Neural cell (in vitro differentiated cells): ENCODE measurements around the gene IBSP. TPM values are rescaled to one million over a fixed set of nuclear protein-coding genes. Genes with fewer than 3 reads are reported as not detected.

Experiments
- H2AFZ ChIP-seq: fragments of 200-600, 300-800 bp; sonication (generic), shearing (Covaris generic); 2 replicates; pipeline ENCODE4 v1.6.0; 2014; ENCODE audit warnings: low read depth, mild to moderate bottlenecking, antibody characterized with exemption, low read length, moderate library complexity
- H3F3A ChIP-seq: fragments of 200-600 bp; shearing (Covaris generic); 2 replicates; pipeline ENCODE4 v1.6.1; 2016; ENCODE audit warnings: mild to moderate bottlenecking, moderate library complexity, mixed read lengths, antibody characterized with exemption, low read length; ENCODE audit not compliant: insufficient read depth, poor library complexity, severe bottlenecking
- H3K27ac ChIP-seq: fragments of 200-600, 300-800 bp; sonication (generic), shearing (Covaris generic); 2 replicates; pipeline ENCODE4 v1.5.1; 2014; ENCODE audit warnings: mild to moderate bottlenecking, low read length, moderate library complexity
- H3K27me3 ChIP-seq: fragments of 300-800, 200-600 bp; sonication (generic), shearing (Covaris generic); 2 replicates; pipeline ENCODE4 v1.6.0; 2014; ENCODE audit warnings: mild to moderate bottlenecking, low read depth, low read length, moderate library complexity; ENCODE audit not compliant: insufficient read depth
- H3K36me3 ChIP-seq: fragments of 300-800, 200-600 bp; sonication (generic), shearing (Covaris generic); 2 replicates; pipeline ENCODE4 v1.5.1; 2014; ENCODE audit warnings: mild to moderate bottlenecking, antibody characterized with exemption, low read length, moderate library complexity; ENCODE audit not compliant: insufficient read depth
- H3K4me2 ChIP-seq: fragments of 300-800, 200-600 bp; sonication (generic), shearing (Covaris generic); 2 replicates; pipeline ENCODE4 v1.6.0; 2014; ENCODE audit warnings: mild to moderate bottlenecking, low read length
- H3K4me3 ChIP-seq: fragments of 300-800, 200-600 bp; sonication (generic), shearing (Covaris generic); 2 replicates; pipeline ENCODE4 v1.5.1; 2014; ENCODE audit warnings: mild to moderate bottlenecking, low read length, moderate library complexity
- H3K79me2 ChIP-seq: fragments of 200-600 bp; shearing (Covaris generic); replicated peaks from 2 replicates; pipeline ENCODE4 v1.6.0; 2014; ENCODE audit warnings: mild to moderate bottlenecking, low read length, moderate library complexity; ENCODE audit not compliant: insufficient read depth
- H3K9ac ChIP-seq: fragments of 300-800, 200-600 bp; sonication (generic), shearing (Covaris generic); 2 replicates; pipeline ENCODE4 v1.6.1; 2016; ENCODE audit warnings: mild to moderate bottlenecking, low read length, mixed read lengths
- H3K9me2 ChIP-seq: fragments of 200-600 bp; shearing (Covaris generic); 2 replicates; pipeline ENCODE4 v1.6.1; 2016; ENCODE audit warnings: mild to moderate bottlenecking, low read length, mixed read lengths; ENCODE audit not compliant: insufficient read depth
- H3K9me3 ChIP-seq: fragments of 200-600, 300-800 bp; sonication (generic), shearing (Covaris generic); 2 replicates; pipeline ENCODE4 v1.6.1; 2016; ENCODE audit warnings: mild to moderate bottlenecking, mixed run types, low read length, moderate library complexity, mixed read lengths
- H4K20me1 ChIP-seq: fragments of 200-600 bp; shearing (Covaris generic); 2 replicates; pipeline ENCODE4 v1.6.1; 2016; ENCODE audit warnings: mild to moderate bottlenecking, mixed run types; ENCODE audit not compliant: insufficient read depth
- EP300 ChIP-seq: fragments of 450-650 bp; conservative IDR thresholded peaks from 2 replicates; pipeline ENCODE4 v1.6.1; 2014; ENCODE audit warnings: antibody characterized with exemption, mild to moderate bottlenecking, moderate library complexity; ENCODE audit not compliant: poor library complexity, severe bottlenecking
- EZH2 ChIP-seq: fragments of 200-600, 300-800 bp; shearing (Covaris generic), sonication (generic); IDR thresholded peaks from 2 replicates; pipeline ENCODE4 v1.6.1; 2014; ENCODE audit warnings: antibody characterized with exemption, low read length, borderline replicate concordance, mild to moderate bottlenecking; ENCODE audit not compliant: insufficient read depth, poor library complexity, severe bottlenecking
- MXI1 ChIP-seq: fragments of 450-650 bp; conservative IDR thresholded peaks from 2 replicates; pipeline ENCODE4 v1.6.1; 2014; ENCODE audit warnings: antibody characterized with exemption, mild to moderate bottlenecking; ENCODE audit not compliant: poor library complexity, severe bottlenecking
- POLR2AphosphoS5 ChIP-seq: IDR thresholded peaks from 2 replicates; pipeline ENCODE4 v1.6.1; 2012
- RAD21 ChIP-seq: fragments of 450-650 bp; conservative IDR thresholded peaks from 2 replicates; pipeline ENCODE4 v1.6.1; 2014; ENCODE audit warnings: antibody characterized with exemption, mild to moderate bottlenecking, moderate library complexity
- SMC3 ChIP-seq: fragments of 450-650 bp; conservative IDR thresholded peaks from 2 replicates; pipeline ENCODE4 v1.6.1; 2014; ENCODE audit warnings: antibody characterized with exemption, mild to moderate bottlenecking, moderate library complexity; ENCODE audit not compliant: poor library complexity
- TAF1 ChIP-seq: IDR thresholded peaks from 2 replicates; pipeline ENCODE4 v1.6.1; 2012; ENCODE audit warnings: low read depth
- polyA plus RNA-seq: library from polyadenylated mRNA; depleted of rRNA; stranded (reverse); fragments of >200 nt; gene quantifications from 2 replicates; pipeline ENCODE4 v1.2.3, GENCODE V29; 2014
- TF ChIP-seq, protein P1 (sequence below): IDR thresholded peaks from 2 replicates; pipeline ENCODE4 v1.6.1; 2012; ENCODE audit warnings: borderline replicate concordance
- TF ChIP-seq, protein P2 (sequence below): fragments of 450-650 bp; IDR thresholded peaks from 2 replicates; pipeline ENCODE4 v1.5.1; 2014; ENCODE audit warnings: antibody characterized with exemption, mild to moderate bottlenecking, moderate library complexity; ENCODE audit not compliant: poor library complexity, severe bottlenecking

The IBSP gene
- polyA plus RNA-seq, 1 donor from 2014 or later = not detected

DNA sequence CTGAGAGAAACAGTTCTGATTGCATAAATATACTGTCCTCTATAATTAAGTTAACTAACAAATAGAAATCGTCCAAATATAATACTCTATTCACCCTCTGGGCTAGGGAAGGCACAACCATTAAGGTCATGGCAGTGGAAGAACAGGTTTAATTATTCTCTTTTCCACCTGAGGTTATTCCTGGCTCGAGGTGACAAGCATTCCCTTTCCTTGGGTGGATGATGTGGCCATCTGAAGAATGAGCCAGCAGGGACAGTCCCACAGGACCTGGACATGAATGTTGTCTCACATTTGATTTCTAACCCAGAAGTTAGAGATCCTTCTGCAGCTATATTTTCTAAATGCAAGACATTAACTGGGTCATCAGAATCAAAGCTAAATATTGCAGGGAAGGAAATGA lies 5.5 kb downstream of the IBSP start:
- Histone ChIP-seq H3K9me2 (no peaks in the 10 kb centered on the region), H3K9me3 (no peaks in the 10 kb centered on the region), H3F3A (no peaks in the 10 kb centered on the region), H3K4me2 (no peak overlapping the region), H3K27me3 (no peaks in the 10 kb centered on the region), H4K20me1 (no peaks in the 10 kb centered on the region), H3K79me2 (no peaks in the 10 kb centered on the region), H3K9ac (no peak overlapping the region), H3K4me3 (no peak overlapping the region), H2AFZ (no peak overlapping the region), H3K36me3 (no peaks in the 10 kb centered on the region), H3K27ac (no peak overlapping the region)
- TF ChIP-seq EP300 (no peak), EZH2 (no peak), SMC3 (no peak), MXI1 (no peak), POLR2AphosphoS5 (no peak), TAF1 (no peak), RAD21 (no peak)
- TF ChIP-seq, protein P1, sequence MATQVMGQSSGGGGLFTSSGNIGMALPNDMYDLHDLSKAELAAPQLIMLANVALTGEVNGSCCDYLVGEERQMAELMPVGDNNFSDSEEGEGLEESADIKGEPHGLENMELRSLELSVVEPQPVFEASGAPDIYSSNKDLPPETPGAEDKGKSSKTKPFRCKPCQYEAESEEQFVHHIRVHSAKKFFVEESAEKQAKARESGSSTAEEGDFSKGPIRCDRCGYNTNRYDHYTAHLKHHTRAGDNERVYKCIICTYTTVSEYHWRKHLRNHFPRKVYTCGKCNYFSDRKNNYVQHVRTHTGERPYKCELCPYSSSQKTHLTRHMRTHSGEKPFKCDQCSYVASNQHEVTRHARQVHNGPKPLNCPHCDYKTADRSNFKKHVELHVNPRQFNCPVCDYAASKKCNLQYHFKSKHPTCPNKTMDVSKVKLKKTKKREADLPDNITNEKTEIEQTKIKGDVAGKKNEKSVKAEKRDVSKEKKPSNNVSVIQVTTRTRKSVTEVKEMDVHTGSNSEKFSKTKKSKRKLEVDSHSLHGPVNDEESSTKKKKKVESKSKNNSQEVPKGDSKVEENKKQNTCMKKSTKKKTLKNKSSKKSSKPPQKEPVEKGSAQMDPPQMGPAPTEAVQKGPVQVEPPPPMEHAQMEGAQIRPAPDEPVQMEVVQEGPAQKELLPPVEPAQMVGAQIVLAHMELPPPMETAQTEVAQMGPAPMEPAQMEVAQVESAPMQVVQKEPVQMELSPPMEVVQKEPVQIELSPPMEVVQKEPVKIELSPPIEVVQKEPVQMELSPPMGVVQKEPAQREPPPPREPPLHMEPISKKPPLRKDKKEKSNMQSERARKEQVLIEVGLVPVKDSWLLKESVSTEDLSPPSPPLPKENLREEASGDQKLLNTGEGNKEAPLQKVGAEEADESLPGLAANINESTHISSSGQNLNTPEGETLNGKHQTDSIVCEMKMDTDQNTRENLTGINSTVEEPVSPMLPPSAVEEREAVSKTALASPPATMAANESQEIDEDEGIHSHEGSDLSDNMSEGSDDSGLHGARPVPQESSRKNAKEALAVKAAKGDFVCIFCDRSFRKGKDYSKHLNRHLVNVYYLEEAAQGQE = no peak
- TF ChIP-seq, protein P2, sequence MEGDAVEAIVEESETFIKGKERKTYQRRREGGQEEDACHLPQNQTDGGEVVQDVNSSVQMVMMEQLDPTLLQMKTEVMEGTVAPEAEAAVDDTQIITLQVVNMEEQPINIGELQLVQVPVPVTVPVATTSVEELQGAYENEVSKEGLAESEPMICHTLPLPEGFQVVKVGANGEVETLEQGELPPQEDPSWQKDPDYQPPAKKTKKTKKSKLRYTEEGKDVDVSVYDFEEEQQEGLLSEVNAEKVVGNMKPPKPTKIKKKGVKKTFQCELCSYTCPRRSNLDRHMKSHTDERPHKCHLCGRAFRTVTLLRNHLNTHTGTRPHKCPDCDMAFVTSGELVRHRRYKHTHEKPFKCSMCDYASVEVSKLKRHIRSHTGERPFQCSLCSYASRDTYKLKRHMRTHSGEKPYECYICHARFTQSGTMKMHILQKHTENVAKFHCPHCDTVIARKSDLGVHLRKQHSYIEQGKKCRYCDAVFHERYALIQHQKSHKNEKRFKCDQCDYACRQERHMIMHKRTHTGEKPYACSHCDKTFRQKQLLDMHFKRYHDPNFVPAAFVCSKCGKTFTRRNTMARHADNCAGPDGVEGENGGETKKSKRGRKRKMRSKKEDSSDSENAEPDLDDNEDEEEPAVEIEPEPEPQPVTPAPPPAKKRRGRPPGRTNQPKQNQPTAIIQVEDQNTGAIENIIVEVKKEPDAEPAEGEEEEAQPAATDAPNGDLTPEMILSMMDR = no peak

GRCh38 chr4:87805971-87806370 lies 6.6 kb downstream of the IBSP start:
- no peak for TF ChIP-seq POLR2AphosphoS5
- TF ChIP-seq, protein P1 = no peak
- no peak for TF ChIP-seq TAF1

More at GRCh38 chr4:87805971-87806370, 6.6 kb downstream of the IBSP start:
- Histone ChIP-seq H3K9me3 (no peaks in the 10 kb centered on the region), H3K27me3 (no peaks in the 10 kb centered on the region), H3F3A (no peaks in the 10 kb centered on the region), H3K9me2 (no peaks in the 10 kb centered on the region), H3K27ac (no peak overlapping the region), H3K79me2 (no peaks in the 10 kb centered on the region), H4K20me1 (no peaks in the 10 kb centered on the region), H3K4me2 (no peak overlapping the region), H3K36me3 (no peaks in the 10 kb centered on the region), H3K9ac (no peak overlapping the region), H2AFZ (no peak overlapping the region), H3K4me3 (no peak overlapping the region)
